CD4-positive, alpha-beta memory T cell (primary cell): Measurements from ENCODE around the gene TOP2A. TPM values are rescaled to one million over a fixed set of nuclear protein-coding genes. Genes with fewer than 3 reads are reported as not detected.
A peak's percentile ranks its signal among the peaks of the same experiment; 100 is the strongest.

Experiments
- CTCF ChIA-PET: fragments of 350-600 bp; sonication (Branson Sonifier 250); formaldehyde crosslinking; loops from one replicate; lab custom pipeline; 2021; ENCODE audit warnings: inconsistent platforms; ENCODE audit not compliant: partially characterized antibody; lab: Charles Lee
- POLR2A ChIA-PET: fragments of 350-600 bp; sonication (Branson Sonifier 250); formaldehyde crosslinking; loops from one replicate; lab custom pipeline; 2021; ENCODE audit not compliant: partially characterized antibody; lab: Charles Lee
- DNase-seq, 5 donors: peaks; one replicate each; pipeline versions ENCODE4 v3.0.0 to v3.0.0-alpha.2; 2020 to 2022; ENCODE audit warnings: mixed read lengths in 1 of 5
- H3K27ac ChIP-seq: one replicate; pipeline ENCODE4 v1.7.0; 2013; ENCODE audit warnings: low read depth, low read length
- H3K27me3 ChIP-seq: 2 replicates; pipeline ENCODE4 v1.7.0; 2013; ENCODE audit warnings: mild to moderate bottlenecking, low read length, moderate library complexity; ENCODE audit not compliant: insufficient read depth
- H3K36me3 ChIP-seq: 2 replicates; pipeline ENCODE4 v1.7.0; 2013; ENCODE audit warnings: mild to moderate bottlenecking, low read length, moderate library complexity; ENCODE audit not compliant: insufficient read depth
- H3K4me1 ChIP-seq: 2 replicates; pipeline ENCODE4 v1.7.0; 2013; ENCODE audit warnings: mild to moderate bottlenecking, low read length, moderate library complexity; ENCODE audit not compliant: insufficient read depth
- H3K4me3 ChIP-seq, 2 donors: one replicate each; pipeline ENCODE4 v1.7.0; 2013; ENCODE audit warnings: low read length in 2 of 2, mild to moderate bottlenecking in 1 of 2
- H3K9me3 ChIP-seq, 2 donors: one replicate each; pipeline ENCODE4 v1.7.0; 2013; ENCODE audit warnings: low read length in 2 of 2, control low read depth in 1 of 2; ENCODE audit not compliant: control insufficient read depth in 1 of 2
- H3K27ac Mint-ChIP-seq, 7 donors: one replicate each; pipeline ENCODE4 v1.8.0; 2020 to 2021; ENCODE audit warnings: mixed read lengths in 7 of 7, mild to moderate bottlenecking in 6 of 7, inconsistent platforms in 3 of 7, moderate library complexity in 3 of 7
- H3K27me3 Mint-ChIP-seq, 2 donors: one replicate each; pipeline ENCODE4 v1.8.0; 2020 to 2021; ENCODE audit warnings: mixed read lengths in 2 of 2
- H3K36me3 Mint-ChIP-seq, 2 donors: one replicate each; pipeline ENCODE4 v1.8.0; 2020 to 2021; ENCODE audit warnings: mixed read lengths in 2 of 2, inconsistent platforms in 1 of 2, mild to moderate bottlenecking in 1 of 2
- H3K4me1 Mint-ChIP-seq, 4 donors: one replicate each; pipeline ENCODE4 v1.8.0; 2020 to 2021; ENCODE audit warnings: mixed read lengths in 4 of 4, mild to moderate bottlenecking in 1 of 4
- H3K4me3 Mint-ChIP-seq, 8 donors: one replicate each; pipeline ENCODE4 v1.8.0; 2020 to 2021; ENCODE audit warnings: mixed read lengths in 8 of 8, mild to moderate bottlenecking in 7 of 8, moderate library complexity in 6 of 8, inconsistent platforms in 3 of 8
- H3K9me3 Mint-ChIP-seq, 8 donors: one replicate each; pipeline ENCODE4 v1.8.0; 2020 to 2021; ENCODE audit warnings: mixed read lengths in 8 of 8, mild to moderate bottlenecking in 5 of 8, inconsistent platforms in 3 of 8, moderate library complexity in 1 of 8
- intact Hi-C: fragments of 100-400 bp; cut with micrococcal nuclease; formaldehyde crosslinking; loops from one replicate; pipeline ENCODE4 v1.15.1; 2023
- polyA plus RNA-seq, 2 donors: library from polyadenylated mRNA; unstranded; fragments of 300-500 nt; fragmentation: Illumina TruSeq; gene quantifications; one replicate each; pipeline ENCODE4 v1.2.3, GENCODE V29; 2021
- total RNA-seq, 2 experiments: library from RNA; stranded (reverse); gene quantifications; one replicate each; pipeline ENCODE4 v1.2.3, GENCODE V29; 2021

The TOP2A gene
- total and polyA plus RNA-seq, 4 experiments from 2014 or later, result 0.10 to 1.1 (median 0.30) TPM

DNA sequence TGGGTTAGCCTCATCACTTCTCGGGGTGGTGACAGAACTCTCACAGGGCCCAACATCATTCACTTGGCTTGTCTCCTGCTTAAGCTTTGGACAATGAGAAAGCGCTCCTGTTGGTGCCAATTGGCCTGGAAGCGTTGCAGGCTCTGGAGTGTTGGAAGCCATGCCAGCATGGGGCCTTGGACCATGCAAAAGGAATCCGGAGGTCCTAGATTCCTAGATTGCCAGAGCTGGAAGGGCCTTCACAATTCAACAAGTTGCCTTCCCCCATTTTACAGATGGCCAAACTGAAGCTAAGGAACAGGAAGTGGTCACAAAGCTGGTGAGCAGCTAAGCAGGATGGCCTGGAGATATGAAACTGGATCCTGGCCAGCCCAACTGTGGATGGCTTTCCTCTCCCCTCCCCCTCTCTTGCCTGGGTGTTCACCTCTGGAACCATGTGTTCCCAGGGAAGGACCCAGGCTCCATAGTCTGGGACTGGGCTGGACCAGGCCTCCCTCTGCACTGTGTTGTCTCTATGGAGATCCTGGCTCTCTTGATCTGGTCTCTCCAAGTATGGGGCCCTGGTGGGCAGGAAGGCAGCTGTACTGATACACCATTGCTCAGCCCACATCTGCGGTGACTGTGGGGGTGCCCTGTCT is 19.5 kb upstream of the TOP2A start:
- Histone ChIP-seq H3K27me3 (no peaks in the 10 kb centered on the region), H3K4me1 (no peaks in the 10 kb centered on the region), H3K9me3 (no peaks in the 10 kb centered on the region), H3K4me3 (no peak overlapping the region), H3K27ac (no peak overlapping the region), H3K36me3 (no peaks in the 10 kb centered on the region)
- Mint-ChIP-seq H3K4me1 (peaks cover under 1 to 10% (median 3%) of the 10 kb centered on the region in 4 donors), H3K27ac (no peak overlapping the region), H3K27me3 (no peaks in the 10 kb centered on the region), H3K36me3 (no peaks in the 10 kb centered on the region), H3K4me3 (no peak overlapping the region), H3K9me3 (no peaks in the 10 kb centered on the region)
- intact Hi-C loops, result no loop called here
- ChIA-PET POLR2A (interaction anchor here (1.1 to 1.2 kb wide), 2 partner anchors 10 to 96 kb away, joined by 4 to 5 read pairs; no protein-coding TSS in a partner anchor), CTCF (interaction anchor here (1.1 to 16.7 kb wide), 5 partner anchors 11 to 98 kb away, joined by 3 to 192 read pairs (median 4); no protein-coding TSS in a partner anchor)
- DNase-seq, result no peak

- no peak overlapping the region for H3K27ac ChIP-seq
- Mint-ChIP-seq H3K36me3 (no peaks in the 10 kb centered on the region), H3K4me3 (no peak overlapping the region), H3K4me1 (peaks cover 0 to 10% (median 3%) of the 10 kb centered on the region in 4 donors), H3K9me3 (no peaks in the 10 kb centered on the region), H3K27me3 (no peaks in the 10 kb centered on the region), H3K27ac (no peak overlapping the region)
- H3K4me1 ChIP-seq, result no peaks in the 10 kb centered on the region
- H3K9me3 ChIP-seq, result no peaks in the 10 kb centered on the region
- no peaks in the 10 kb centered on the region for H3K27me3 ChIP-seq
- H3K4me3 ChIP-seq, result no peak overlapping the region
- CTCF ChIA-PET, result interaction anchor here (1.1 to 16.7 kb wide), 5 partner anchors 10 to 98 kb away, joined by 3 to 192 read pairs (median 4); no protein-coding TSS in a partner anchor
- no peaks in the 10 kb centered on the region for H3K36me3 ChIP-seq
- POLR2A ChIA-PET, result interaction anchor here (1.1 kb wide), 1 partner anchor 96 kb away, joined by 5 read pairs; no protein-coding TSS in a partner anchor
- no peak for DNase-seq
- intact Hi-C loops, result no loop called here
Measured at GRCh38 chr17:40436636-40437035, 18.9 kb upstream of the TOP2A start.

GRCh38 chr17:40433551-40434415 is 16.1 kb upstream of the TOP2A start:
- Histone ChIP-seq H3K27me3 (no peaks in the 10 kb centered on the region), H3K36me3 (no peaks in the 10 kb centered on the region), H3K4me1 (no peaks in the 10 kb centered on the region), H3K27ac (no peak overlapping the region), H3K4me3 (no peak overlapping the region), H3K9me3 (no peaks in the 10 kb centered on the region)
- ChIA-PET CTCF (interaction anchor here (1.1 to 2.4 kb wide), 5 partner anchors 10 to 99 kb away, joined by 3 to 6 read pairs (median 5); no protein-coding TSS in a partner anchor), POLR2A (no interaction called here)
- peak overlapping the region in 2 of 7 donors; percentile 48 to 59 for H3K27ac Mint-ChIP-seq
- intact Hi-C loops, result no loop called here
- no peak for DNase-seq
- no peaks in the 10 kb centered on the region for H3K27me3 Mint-ChIP-seq
- no peaks in the 10 kb centered on the region for H3K9me3 Mint-ChIP-seq
- H3K4me3 Mint-ChIP-seq, result no peak overlapping the region
- peaks cover 0 to 4% (median 1%) of the 10 kb centered on the region in 4 donors for H3K4me1 Mint-ChIP-seq
- H3K36me3 Mint-ChIP-seq, result no peaks in the 10 kb centered on the region

DNA sequence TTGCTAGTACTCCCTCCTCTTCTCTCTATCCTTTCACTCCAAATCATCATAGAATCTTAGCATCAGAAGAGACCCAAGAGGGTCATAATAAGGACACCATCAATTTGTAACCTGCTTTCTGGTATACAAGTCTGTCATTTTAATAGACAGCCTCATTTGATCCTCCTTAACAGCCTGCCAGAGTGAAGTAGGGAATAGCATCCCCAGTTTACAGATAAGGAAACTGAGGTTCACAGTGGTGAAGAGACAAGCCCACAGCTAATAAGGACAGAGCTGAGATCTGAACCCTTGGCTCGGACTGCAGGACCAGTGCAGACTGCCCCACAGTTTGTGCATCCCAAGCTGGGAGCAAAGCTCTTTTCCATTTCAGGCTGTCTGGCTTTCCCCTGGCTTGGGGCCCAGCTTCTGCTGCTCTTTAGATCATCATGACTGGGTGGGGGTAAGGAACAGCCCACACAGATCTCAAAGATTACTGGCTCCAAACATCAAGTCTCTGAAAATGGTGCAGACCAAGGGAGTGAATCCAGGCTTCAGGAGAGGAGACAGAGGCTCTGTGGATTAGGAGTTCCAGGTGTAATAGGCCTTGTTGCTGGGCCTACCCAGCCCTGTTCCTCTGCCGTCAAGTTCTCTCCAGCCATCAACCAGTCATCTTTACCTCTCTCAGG is 15.3 kb upstream of the TOP2A start:
- POLR2A ChIA-PET, result no interaction called here
- Histone ChIP-seq H3K4me3 (no peak overlapping the region), H3K4me1 (peaks cover under 1% of the 10 kb centered on the region), H3K36me3 (no peaks in the 10 kb centered on the region), H3K27ac (no peak overlapping the region), H3K9me3 (no peaks in the 10 kb centered on the region), H3K27me3 (no peaks in the 10 kb centered on the region)
- intact Hi-C loops, result no loop called here
- no peaks in the 10 kb centered on the region for H3K36me3 Mint-ChIP-seq
- CTCF ChIA-PET, result interaction anchor here (1.1 to 2.4 kb wide), 5 partner anchors 17 to 100 kb away, joined by 3 to 6 read pairs (median 4); no protein-coding TSS in a partner anchor
- H3K4me1 Mint-ChIP-seq, result peaks cover 1 to 6% (median 3%) of the 10 kb centered on the region in 4 donors
- DNase-seq, result no peak
- H3K27ac Mint-ChIP-seq, result no peak overlapping the region
- H3K4me3 Mint-ChIP-seq, result no peak overlapping the region
- H3K27me3 Mint-ChIP-seq, result no peaks in the 10 kb centered on the region
- no peaks in the 10 kb centered on the region for H3K9me3 Mint-ChIP-seq

- no peaks in the 10 kb centered on the region for H3K9me3 ChIP-seq
- no peaks in the 10 kb centered on the region for H3K9me3 Mint-ChIP-seq
- H3K36me3 Mint-ChIP-seq, result no peaks in the 10 kb centered on the region
- intact Hi-C loops, result no loop called here
- no peak overlapping the region for H3K4me3 ChIP-seq
- ChIA-PET POLR2A (no interaction called here), CTCF (interaction anchor here (1.1 kb wide), 1 partner anchor 13 kb away, joined by 3 read pairs; no protein-coding TSS in a partner anchor)
- no peaks in the 10 kb centered on the region for H3K27me3 ChIP-seq
- no peaks in the 10 kb centered on the region for H3K27me3 Mint-ChIP-seq
- no peaks in the 10 kb centered on the region for H3K36me3 ChIP-seq
- peaks cover 18 to 20% (median 19%) of the 10 kb centered on the region in 4 donors for H3K4me1 Mint-ChIP-seq
- DNase-seq, result no peak
- no peak overlapping the region for H3K27ac ChIP-seq
- peak overlapping the region in 1 of 7 donors; percentile 29 for H3K27ac Mint-ChIP-seq
- H3K4me1 ChIP-seq, result peaks cover 18% of the 10 kb centered on the region
- H3K4me3 Mint-ChIP-seq, result no peak overlapping the region
Measured at GRCh38 chr17:40431231-40431602, 13.5 kb upstream of the TOP2A start.

DNA sequence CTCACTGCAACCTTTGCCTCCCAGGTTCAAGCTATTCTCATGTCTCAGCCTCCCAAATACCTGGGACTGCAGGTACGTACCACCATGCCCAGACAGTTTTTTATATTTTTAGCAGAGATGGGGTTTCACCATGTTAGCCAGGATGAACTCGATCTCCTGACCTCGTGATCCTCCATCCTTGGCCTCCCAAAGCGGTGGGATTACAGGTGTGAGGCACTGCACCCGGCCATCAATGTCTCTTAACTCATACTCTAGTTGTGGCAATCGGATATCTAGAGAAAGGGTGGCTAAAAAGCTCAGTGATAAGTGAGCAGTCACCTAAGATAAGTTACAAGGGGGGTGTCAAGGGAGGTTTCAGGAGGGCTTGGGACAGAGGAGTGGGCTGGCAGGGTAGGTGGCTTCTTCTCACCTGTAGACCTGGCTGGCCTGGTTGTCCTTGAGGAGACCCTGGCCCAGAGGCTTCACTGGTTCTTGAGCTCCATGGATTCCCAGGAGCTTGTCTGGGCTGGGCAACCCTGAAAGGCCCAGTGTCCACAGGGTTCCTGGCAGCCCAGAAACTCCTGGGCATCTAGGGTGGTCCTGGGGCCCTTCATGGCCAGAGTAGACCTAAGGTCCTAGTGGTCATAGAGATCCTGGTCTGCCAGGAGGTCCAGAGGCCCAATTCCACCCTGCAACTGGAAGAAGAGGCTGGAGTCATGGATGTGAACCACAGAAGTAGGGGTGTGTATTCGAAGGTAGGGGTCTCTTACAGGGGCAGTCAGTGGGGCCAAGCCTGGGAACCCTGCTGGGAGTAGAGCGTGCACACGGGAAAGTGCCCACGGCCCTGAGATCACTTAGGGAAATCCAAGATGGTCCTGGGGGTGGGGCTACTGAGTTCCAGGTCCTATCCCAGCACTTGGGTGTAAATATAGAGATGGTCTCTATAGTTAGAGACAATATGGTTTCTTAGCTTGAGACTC is 12.9 kb upstream of the TOP2A start:
- H3K9me3 ChIP-seq, result no peaks in the 10 kb centered on the region
- POLR2A ChIA-PET, result no interaction called here
- no peak for DNase-seq

More for the DNA sequence above, 12.9 kb upstream of the TOP2A start:
- H3K9me3 Mint-ChIP-seq, result no peaks in the 10 kb centered on the region
- intact Hi-C loops, result no loop called here
- H3K27ac ChIP-seq, result no peak overlapping the region
- H3K27me3 Mint-ChIP-seq, result no peaks in the 10 kb centered on the region
- no peaks in the 10 kb centered on the region for H3K27me3 ChIP-seq
- H3K4me3 Mint-ChIP-seq, result no peak overlapping the region
- H3K4me1 Mint-ChIP-seq, result peaks cover 25 to 27% (median 26%) of the 10 kb centered on the region in 4 donors
- CTCF ChIA-PET, result interaction anchor here (1.1 kb wide), 1 partner anchor 12 kb away, joined by 3 read pairs; no protein-coding TSS in a partner anchor
- H3K36me3 ChIP-seq, result no peaks in the 10 kb centered on the region
- no peaks in the 10 kb centered on the region for H3K36me3 Mint-ChIP-seq
- H3K27ac Mint-ChIP-seq, result peak overlapping the region in 1 of 7 donors; percentile 29
- H3K4me1 ChIP-seq, result peaks cover 25% of the 10 kb centered on the region
- H3K4me3 ChIP-seq, result no peak overlapping the region
